ENCODE measurements around the gene SPINT4.
A peak's percentile ranks its signal among the peaks of the same experiment; 100 is the strongest.

GRCh38 chr20:45771182-45771759 is 49.1 kb downstream of the SPINT4 start:
- TF ChIP-seq CTCF (optimal IDR thresholded peaks at IDR 0.05 in 1 of 3, IDR thresholded peaks at IDR 0.05 in 1 of 3, conservative IDR thresholded peaks at IDR 0.05 in 1 of 3; ENCODE audit: extremely low read depth in 1 of 3, insufficient read depth in 2 of 3, low read length in 3 of 3) (peak; percentile 83 to 91 (median 83)), EZH2 (IDR thresholded peaks at IDR 0.05; ENCODE audit: low read length) (no peak)

Measured in keratinocyte (primary cell).